ENCODE results near the gene PTPRN2.
"Not testable (repeated sequence)": the region's sequence is repeated elsewhere in the genome, so short reads cannot be mapped to it uniquely, and the experiment has no call there.

PTPRN2 gene

GRCh38 chr7:157563467-157564135, 1024.0 kb downstream of the PTPRN2 start:
- not testable (repeated sequence) for H3K9ac ChIP-seq (ENCODE audit: low read depth, low read length, poor library complexity); H2BK5ac ChIP-seq (ENCODE audit: low read length); H2BK15ac ChIP-seq (ENCODE audit: low read length); H4K91ac ChIP-seq (ENCODE audit: low read depth, low read length, poor library complexity); H4K8ac ChIP-seq (ENCODE audit: low read depth, low read length); DNase-seq (ENCODE audit: low spot score); H3K14ac ChIP-seq (ENCODE audit: low read length); H3K4ac ChIP-seq (ENCODE audit: low read length); H3K23ac ChIP-seq (ENCODE audit: low read depth, low read length, poor library complexity); H3K27me3 ChIP-seq (ENCODE audit: control insufficient read depth in 3 of 3, insufficient read depth in 3 of 3, low read depth in 1 of 3, low read length in 3 of 3); H2BK120ac ChIP-seq (ENCODE audit: low read depth, low read length); H3K27ac ChIP-seq (replicated peaks; ENCODE audit: low read length); H2BK12ac ChIP-seq (ENCODE audit: low read length); H3K79me1 ChIP-seq (ENCODE audit: low read depth, low read length); H2AK5ac ChIP-seq (ENCODE audit: low read depth, low read length); H3K4me2 ChIP-seq (ENCODE audit: insufficient read depth, low read length, poor library complexity, severe bottlenecking); H3K18ac ChIP-seq (ENCODE audit: low read length); H3K4me3 ChIP-seq (ENCODE audit: low read length in 2 of 2); H2AFZ ChIP-seq (ENCODE audit: low read length)
- Histone ChIP-seq H3K36me3 (replicated peaks in 1 of 2; ENCODE audit: control insufficient read depth in 2 of 2, insufficient read depth in 2 of 2, low read length in 2 of 2) (peaks cover 30 to 97% of the 10 kb centered on the region in 2 donors), H3K9me3 (replicated peaks in 1 of 2; ENCODE audit: control insufficient read depth in 2 of 2, insufficient read depth in 1 of 2, low read depth in 1 of 2, low read length in 2 of 2) (peaks cover 7 to 20% of the 10 kb centered on the region in 2 donors), H3K4me1 (ENCODE audit: control insufficient read depth in 2 of 2, insufficient read depth in 1 of 2, low read depth in 1 of 2, low read length in 2 of 2) (peaks cover 4 to 13% of the 10 kb centered on the region in 2 donors)
- no CpG with 5 or more reads among the region's 20 CpGs for WGBS, 2 donors (ENCODE audit: extremely low coverage in 2 of 2, insufficient read length in 2 of 2, insufficient replicate concordance in 1 of 2)

DNA sequence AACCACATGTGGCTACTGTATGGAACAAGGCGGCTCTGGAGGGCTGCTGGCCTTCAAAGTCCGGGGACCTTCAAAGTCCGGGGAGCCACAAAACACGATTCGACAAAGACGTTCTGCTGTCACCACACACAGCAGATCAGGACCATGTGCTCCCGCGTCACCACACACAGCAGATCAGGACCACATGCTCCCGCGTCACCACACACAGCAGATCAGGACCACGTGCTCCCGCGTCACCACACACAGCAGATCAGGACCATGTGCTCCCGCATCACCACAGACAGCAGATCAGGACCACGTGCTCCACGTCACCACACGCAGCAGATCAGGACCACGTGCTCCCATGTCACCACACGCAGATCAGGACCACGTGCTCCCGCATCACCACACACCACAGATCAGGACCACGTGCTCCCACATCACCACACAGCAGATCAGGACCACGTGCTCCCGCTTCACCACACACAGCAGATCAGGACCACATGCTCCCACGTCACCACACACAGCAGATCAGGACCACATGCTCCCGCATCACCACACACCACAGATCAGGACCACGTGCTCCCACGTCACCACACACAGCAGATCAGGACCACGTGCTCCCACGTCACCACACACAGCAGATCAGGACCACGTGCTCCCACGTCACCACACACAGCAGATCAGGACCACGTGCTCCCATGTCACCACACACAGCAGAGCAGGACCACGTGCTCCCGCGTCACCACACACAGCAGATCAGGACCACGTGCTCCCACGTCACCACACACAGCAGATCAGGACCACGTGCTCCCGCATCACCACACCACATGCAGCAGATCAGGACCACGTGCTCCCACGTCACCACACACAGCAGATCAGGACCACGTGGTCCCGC, 1024.9 kb downstream of the PTPRN2 start:
- H3K23ac ChIP-seq (ENCODE audit: low read depth, low read length, poor library complexity): peak overlapping the region; percentile 58
- peaks cover 7 to 20% of the 10 kb centered on the region in 2 donors for H3K9me3 ChIP-seq (replicated peaks in 1 of 2; ENCODE audit: control insufficient read depth in 2 of 2, insufficient read depth in 1 of 2, low read depth in 1 of 2, low read length in 2 of 2)
- no CpG with 5 or more reads among the region's 44 CpGs for WGBS, 2 donors (ENCODE audit: extremely low coverage in 2 of 2, insufficient read length in 2 of 2, insufficient replicate concordance in 1 of 2)
- H2BK120ac ChIP-seq (ENCODE audit: low read depth, low read length); H2BK5ac ChIP-seq (ENCODE audit: low read length); H3K14ac ChIP-seq (ENCODE audit: low read length); H3K4ac ChIP-seq (ENCODE audit: low read length); H3K9ac ChIP-seq (ENCODE audit: low read depth, low read length, poor library complexity); H4K91ac ChIP-seq (ENCODE audit: low read depth, low read length, poor library complexity); H2BK12ac ChIP-seq (ENCODE audit: low read length); H2BK15ac ChIP-seq (ENCODE audit: low read length); H3K4me2 ChIP-seq (ENCODE audit: insufficient read depth, low read length, poor library complexity, severe bottlenecking); H3K4me1 ChIP-seq (ENCODE audit: control insufficient read depth in 2 of 2, insufficient read depth in 1 of 2, low read depth in 1 of 2, low read length in 2 of 2); H3K79me1 ChIP-seq (ENCODE audit: low read depth, low read length); H3K4me3 ChIP-seq (ENCODE audit: low read length in 2 of 2); H4K8ac ChIP-seq (ENCODE audit: low read depth, low read length); H3K27me3 ChIP-seq (ENCODE audit: control insufficient read depth in 3 of 3, insufficient read depth in 3 of 3, low read depth in 1 of 3, low read length in 3 of 3); H2AFZ ChIP-seq (ENCODE audit: low read length); H3K27ac ChIP-seq (replicated peaks; ENCODE audit: low read length); DNase-seq (ENCODE audit: low spot score); H2AK5ac ChIP-seq (ENCODE audit: low read depth, low read length): not testable (repeated sequence)
- H3K36me3 ChIP-seq (replicated peaks in 1 of 2; ENCODE audit: control insufficient read depth in 2 of 2, insufficient read depth in 2 of 2, low read length in 2 of 2): peaks cover 31 to 97% of the 10 kb centered on the region in 2 donors
- peak overlapping the region; percentile 67 for H3K18ac ChIP-seq (ENCODE audit: low read length)

- Histone ChIP-seq H4K8ac (ENCODE audit: low read depth, low read length) (no peak overlapping the region), H3K4me1 (ENCODE audit: control insufficient read depth in 2 of 2, insufficient read depth in 1 of 2, low read depth in 1 of 2, low read length in 2 of 2) (peaks cover 0 to 7% of the 10 kb centered on the region in 2 donors), H3K4ac (ENCODE audit: low read length) (no peak overlapping the region), H2AFZ (ENCODE audit: low read length) (no peak overlapping the region), H3K14ac (ENCODE audit: low read length) (no peak overlapping the region), H3K18ac (ENCODE audit: low read length) (no peak overlapping the region), H2BK12ac (ENCODE audit: low read length) (no peak overlapping the region), H2BK120ac (ENCODE audit: low read depth, low read length) (no peak overlapping the region), H2BK15ac (ENCODE audit: low read length) (no peak overlapping the region), H3K36me3 (replicated peaks in 1 of 2; ENCODE audit: control insufficient read depth in 2 of 2, insufficient read depth in 2 of 2, low read length in 2 of 2) (peaks cover 28 to 97% of the 10 kb centered on the region in 2 donors), H3K27ac (replicated peaks; ENCODE audit: low read length) (no peak overlapping the region), H3K9ac (ENCODE audit: low read depth, low read length, poor library complexity) (no peak overlapping the region), H3K27me3 (ENCODE audit: control insufficient read depth in 3 of 3, insufficient read depth in 3 of 3, low read depth in 1 of 3, low read length in 3 of 3) (no peaks in the 10 kb centered on the region), H4K91ac (ENCODE audit: low read depth, low read length, poor library complexity) (no peak overlapping the region), H3K79me1 (ENCODE audit: low read depth, low read length) (peaks cover 10% of the 10 kb centered on the region), H2AK5ac (ENCODE audit: low read depth, low read length) (no peak overlapping the region), H3K4me2 (ENCODE audit: insufficient read depth, low read length, poor library complexity, severe bottlenecking) (no peak overlapping the region), H2BK5ac (ENCODE audit: low read length) (no peak overlapping the region), H3K9me3 (replicated peaks in 1 of 2; ENCODE audit: control insufficient read depth in 2 of 2, insufficient read depth in 1 of 2, low read depth in 1 of 2, low read length in 2 of 2) (peaks cover 9 to 20% of the 10 kb centered on the region in 2 donors), H3K4me3 (ENCODE audit: low read length in 2 of 2) (peak overlapping the region in 1 of 2 donors; percentile 17), H3K23ac (ENCODE audit: low read depth, low read length, poor library complexity) (no peak overlapping the region)
- no peak for DNase-seq (ENCODE audit: low spot score)
- WGBS, 2 donors (ENCODE audit: extremely low coverage in 2 of 2, insufficient read length in 2 of 2, insufficient replicate concordance in 1 of 2): no CpG with 5 or more reads among the region's 13 CpGs
These were observed 1025.7 kb downstream of the PTPRN2 start for GRCh38 chr7:157561816-157562410.

GRCh38 chr7:157561523-157561785, 1026.2 kb downstream of the PTPRN2 start:
- H3K79me1 ChIP-seq (ENCODE audit: low read depth, low read length): peaks cover 10% of the 10 kb centered on the region
- peaks cover 32 to 97% of the 10 kb centered on the region in 2 donors for H3K36me3 ChIP-seq (replicated peaks in 1 of 2; ENCODE audit: control insufficient read depth in 2 of 2, insufficient read depth in 2 of 2, low read length in 2 of 2)
- H3K27me3 ChIP-seq (ENCODE audit: control insufficient read depth in 3 of 3, insufficient read depth in 3 of 3, low read depth in 1 of 3, low read length in 3 of 3): no peaks in the 10 kb centered on the region
- H3K9ac ChIP-seq (ENCODE audit: low read depth, low read length, poor library complexity): no peak overlapping the region
- H3K18ac ChIP-seq (ENCODE audit: low read length): no peak overlapping the region
- WGBS, 2 donors (ENCODE audit: extremely low coverage in 2 of 2, insufficient read length in 2 of 2, insufficient replicate concordance in 1 of 2): no CpG with 5 or more reads among the region's 3 CpGs
- no peak overlapping the region for H2BK120ac ChIP-seq (ENCODE audit: low read depth, low read length)
- no peak overlapping the region for H3K4me3 ChIP-seq (ENCODE audit: low read length in 2 of 2)
- no peak overlapping the region for H2AK5ac ChIP-seq (ENCODE audit: low read depth, low read length)
- H2BK15ac ChIP-seq (ENCODE audit: low read length): no peak overlapping the region
- H4K8ac ChIP-seq (ENCODE audit: low read depth, low read length): no peak overlapping the region
- no peak for DNase-seq (ENCODE audit: low spot score)
- no peak overlapping the region for H3K27ac ChIP-seq (replicated peaks; ENCODE audit: low read length)
- peaks cover 13 to 18% of the 10 kb centered on the region in 2 donors for H3K9me3 ChIP-seq (replicated peaks in 1 of 2; ENCODE audit: control insufficient read depth in 2 of 2, insufficient read depth in 1 of 2, low read depth in 1 of 2, low read length in 2 of 2)
- no peak overlapping the region for H3K4me2 ChIP-seq (ENCODE audit: insufficient read depth, low read length, poor library complexity, severe bottlenecking)
- no peak overlapping the region for H2BK12ac ChIP-seq (ENCODE audit: low read length)
- peaks cover 0 to 3% of the 10 kb centered on the region in 2 donors for H3K4me1 ChIP-seq (ENCODE audit: control insufficient read depth in 2 of 2, insufficient read depth in 1 of 2, low read depth in 1 of 2, low read length in 2 of 2)
- no peak overlapping the region for H4K91ac ChIP-seq (ENCODE audit: low read depth, low read length, poor library complexity)
- no peak overlapping the region for H3K23ac ChIP-seq (ENCODE audit: low read depth, low read length, poor library complexity)
- H3K14ac ChIP-seq (ENCODE audit: low read length): no peak overlapping the region
- H2AFZ ChIP-seq (ENCODE audit: low read length): no peak overlapping the region
- H2BK5ac ChIP-seq (ENCODE audit: low read length): no peak overlapping the region
- H3K4ac ChIP-seq (ENCODE audit: low read length): no peak overlapping the region
